ENCODE measurements around the gene STAB2. TPM values are rescaled to one million over a fixed set of nuclear protein-coding genes. Genes with fewer than 3 reads are reported as not detected.

The STAB2 gene
- total RNA-seq, 1 experiment from 2014 or later: not detected

DNA sequence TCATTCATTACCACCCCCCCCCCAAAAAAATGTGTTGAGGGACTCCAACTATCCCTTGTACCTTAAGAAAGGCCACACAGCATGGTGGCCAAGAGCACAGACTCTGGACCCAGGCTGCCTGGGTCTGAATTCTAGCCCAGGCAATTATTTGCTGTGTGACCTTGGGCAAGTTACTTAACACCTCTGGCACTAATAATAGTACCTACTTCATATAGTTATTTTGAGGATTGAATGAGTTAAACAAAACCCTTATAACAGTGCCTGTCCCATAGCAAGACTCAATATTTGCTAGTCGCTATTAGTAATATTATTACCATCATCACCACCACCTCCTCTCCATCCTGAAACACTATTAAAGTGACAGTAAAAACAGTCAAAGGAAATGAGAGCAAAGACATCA, 216.8 kb downstream of the STAB2 start:
- Mint-ChIP-seq H3K4me3 (ENCODE audit: unreplicated experiment) (no peak overlapping the region), H3K36me3 (ENCODE audit: insufficient read depth, unreplicated experiment) (peaks cover 14% of the 10 kb centered on the region), H3K27ac (ENCODE audit: low read depth, unreplicated experiment) (peak overlapping the region; percentile 55), H3K4me1 (ENCODE audit: insufficient read depth, unreplicated experiment) (peaks cover 60% of the 10 kb centered on the region), H3K9me3 (ENCODE audit: unreplicated experiment) (no peaks in the 10 kb centered on the region), H3K27me3 (ENCODE audit: insufficient read depth, unreplicated experiment) (no peaks in the 10 kb centered on the region)
- CTCF ChIA-PET: interaction anchor here (0.7 kb wide), 1 partner anchor 13 kb away, joined by 3 read pairs; no protein-coding TSS in a partner anchor
- intact Hi-C loops (cut with micrococcal nuclease): loop anchor here (2.0 kb wide), 1 partner anchor 55 kb away; no protein-coding TSS in a partner anchor
- POLR2A ChIA-PET: interaction anchor here (0.6 to 3.1 kb wide), 2 partner anchors 37 to 237 kb away, joined by 3 to 13 read pairs; partner anchors contain the start of gene NT5DC3
- TF ChIP-seq, protein P1, sequence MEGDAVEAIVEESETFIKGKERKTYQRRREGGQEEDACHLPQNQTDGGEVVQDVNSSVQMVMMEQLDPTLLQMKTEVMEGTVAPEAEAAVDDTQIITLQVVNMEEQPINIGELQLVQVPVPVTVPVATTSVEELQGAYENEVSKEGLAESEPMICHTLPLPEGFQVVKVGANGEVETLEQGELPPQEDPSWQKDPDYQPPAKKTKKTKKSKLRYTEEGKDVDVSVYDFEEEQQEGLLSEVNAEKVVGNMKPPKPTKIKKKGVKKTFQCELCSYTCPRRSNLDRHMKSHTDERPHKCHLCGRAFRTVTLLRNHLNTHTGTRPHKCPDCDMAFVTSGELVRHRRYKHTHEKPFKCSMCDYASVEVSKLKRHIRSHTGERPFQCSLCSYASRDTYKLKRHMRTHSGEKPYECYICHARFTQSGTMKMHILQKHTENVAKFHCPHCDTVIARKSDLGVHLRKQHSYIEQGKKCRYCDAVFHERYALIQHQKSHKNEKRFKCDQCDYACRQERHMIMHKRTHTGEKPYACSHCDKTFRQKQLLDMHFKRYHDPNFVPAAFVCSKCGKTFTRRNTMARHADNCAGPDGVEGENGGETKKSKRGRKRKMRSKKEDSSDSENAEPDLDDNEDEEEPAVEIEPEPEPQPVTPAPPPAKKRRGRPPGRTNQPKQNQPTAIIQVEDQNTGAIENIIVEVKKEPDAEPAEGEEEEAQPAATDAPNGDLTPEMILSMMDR (IDR thresholded peaks at IDR 0.05; ENCODE audit: unreplicated experiment): no peak
- BruUV-seq (replicated peaks): no TSS peak
- DNase-seq (ENCODE audit: unreplicated experiment): no peak

DNA sequence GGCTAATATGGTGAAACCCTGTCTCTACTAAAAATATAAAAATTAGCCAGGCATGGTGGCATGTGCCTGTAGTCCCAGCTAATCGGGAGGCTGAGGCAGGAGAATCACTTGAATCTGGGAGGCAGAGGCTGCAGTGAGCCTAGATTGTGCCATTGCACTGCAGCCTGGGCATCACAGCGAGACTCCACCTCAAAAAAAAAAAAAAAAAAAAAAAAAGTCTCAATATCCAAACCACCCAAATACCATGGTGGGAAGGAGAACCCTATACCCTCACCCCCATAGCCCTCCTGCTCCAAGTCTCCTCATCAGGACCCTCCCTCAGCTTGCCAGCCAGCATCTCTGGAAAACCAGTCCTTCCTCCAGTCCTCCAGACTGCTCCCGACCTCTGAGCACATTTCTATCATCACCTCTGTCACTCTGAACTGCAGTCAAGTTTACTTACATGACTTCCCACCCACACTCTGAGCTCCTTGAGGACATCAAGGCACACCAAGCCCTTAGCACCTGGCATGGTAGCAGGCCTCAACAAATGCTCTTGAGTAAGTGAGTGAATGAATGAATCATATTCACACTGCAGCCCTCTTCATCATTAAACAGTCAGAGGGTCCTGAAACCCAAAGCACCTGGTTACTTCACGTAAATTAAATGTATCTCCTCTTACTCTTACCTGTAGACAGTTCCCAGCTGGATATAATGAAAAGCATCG, 218.7 kb downstream of the STAB2 start:
- TF ChIP-seq, protein P1 (IDR thresholded peaks at IDR 0.05; ENCODE audit: unreplicated experiment): no peak
- H3K27ac Mint-ChIP-seq (ENCODE audit: low read depth, unreplicated experiment): peak overlapping the region; percentile 84
- no peaks in the 10 kb centered on the region for H3K9me3 Mint-ChIP-seq (ENCODE audit: unreplicated experiment)
- no peak for DNase-seq (ENCODE audit: unreplicated experiment)
- intact Hi-C loops (cut with micrococcal nuclease): loop anchor here (1.0 to 2.0 kb wide), 2 partner anchors 35 to 53 kb away; partner anchors contain the start of gene NT5DC3
- CTCF ChIA-PET: interaction anchor here (0.7 to 0.9 kb wide), 2 partner anchors 35 to 231 kb away, joined by 3 to 4 read pairs; no protein-coding TSS in a partner anchor
- BruUV-seq (replicated peaks): no TSS peak
- H3K27me3 Mint-ChIP-seq (ENCODE audit: insufficient read depth, unreplicated experiment): no peaks in the 10 kb centered on the region
- H3K4me1 Mint-ChIP-seq (ENCODE audit: insufficient read depth, unreplicated experiment): peaks cover 43% of the 10 kb centered on the region
- H3K4me3 Mint-ChIP-seq (ENCODE audit: unreplicated experiment): no peak overlapping the region
- H3K36me3 Mint-ChIP-seq (ENCODE audit: insufficient read depth, unreplicated experiment): peaks cover 10% of the 10 kb centered on the region
- POLR2A ChIA-PET: interaction anchor here (0.5 to 3.1 kb wide), 6 partner anchors 22 to 199 kb away, joined by 3 to 13 read pairs (median 3); partner anchors contain the start of genes HSP90B1 and NT5DC3

DNA sequence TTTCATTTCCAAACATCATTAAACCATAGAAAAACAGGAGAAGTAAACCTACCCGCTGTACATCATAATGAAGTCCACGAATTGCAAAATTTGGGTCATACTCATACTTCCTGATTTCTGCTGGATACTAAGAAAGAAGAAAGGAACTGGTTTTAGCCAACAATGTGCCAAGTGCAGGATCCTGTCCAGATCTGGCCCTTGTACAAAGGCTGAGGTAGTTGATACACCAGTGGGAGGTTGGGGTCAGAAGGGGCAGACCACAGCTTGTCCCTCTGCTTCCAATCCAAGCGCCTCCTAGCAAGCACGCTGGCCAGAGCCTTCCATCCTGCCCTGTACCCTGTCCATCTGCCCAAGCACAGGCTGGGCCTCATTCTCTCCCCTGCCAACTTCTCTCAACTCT, 219.7 kb downstream of the STAB2 start:
- no peak overlapping the region for H3K4me3 Mint-ChIP-seq (ENCODE audit: unreplicated experiment)
- H3K27ac Mint-ChIP-seq (ENCODE audit: low read depth, unreplicated experiment): no peak overlapping the region
- no TSS peak for BruUV-seq (replicated peaks)
- TF ChIP-seq, protein P1 (IDR thresholded peaks at IDR 0.05; ENCODE audit: unreplicated experiment): no peak
- H3K36me3 Mint-ChIP-seq (ENCODE audit: insufficient read depth, unreplicated experiment): peaks cover 12% of the 10 kb centered on the region
- no peaks in the 10 kb centered on the region for H3K9me3 Mint-ChIP-seq (ENCODE audit: unreplicated experiment)
- ChIA-PET CTCF (no interaction called here), POLR2A (interaction anchor here (1.0 to 3.1 kb wide), 2 partner anchors 21 to 34 kb away, joined by 3 to 13 read pairs; partner anchors contain the start of gene NT5DC3)
- peak; percentile 27 for DNase-seq (ENCODE audit: unreplicated experiment)
- no peaks in the 10 kb centered on the region for H3K27me3 Mint-ChIP-seq (ENCODE audit: insufficient read depth, unreplicated experiment)
- H3K4me1 Mint-ChIP-seq (ENCODE audit: insufficient read depth, unreplicated experiment): peaks cover 37% of the 10 kb centered on the region
- intact Hi-C loops (cut with micrococcal nuclease): no loop called here

DNA sequence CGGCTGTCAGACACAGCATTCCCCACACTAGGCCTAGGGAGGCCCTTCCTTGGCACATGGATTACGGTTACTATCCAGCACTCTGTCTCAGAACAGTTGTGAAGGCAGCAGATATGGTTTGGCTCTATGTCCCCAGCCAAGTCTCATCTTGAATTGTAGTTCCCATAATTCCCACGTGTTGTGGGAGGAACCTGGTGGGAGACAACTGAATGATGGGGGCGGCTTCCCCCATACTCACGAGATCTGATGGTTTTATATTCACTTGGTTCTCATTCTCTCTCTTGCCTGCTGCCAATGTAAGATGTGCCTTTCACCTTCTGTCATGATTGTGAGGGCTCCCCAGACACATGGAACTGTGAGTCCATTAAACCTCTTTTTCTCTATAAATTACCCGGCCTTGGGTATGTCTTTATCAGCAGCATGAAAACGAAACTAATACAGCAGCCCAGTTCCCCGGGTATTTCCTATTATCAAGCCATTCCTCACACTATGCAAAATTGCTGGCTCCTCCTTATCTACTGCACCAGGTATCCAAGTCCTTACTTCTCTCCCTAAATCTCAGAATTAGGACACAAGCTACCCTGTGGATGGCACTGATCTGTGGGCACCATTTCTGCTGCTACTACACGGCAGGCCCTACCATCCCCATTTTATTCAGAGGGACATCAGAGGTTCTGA, 220.6 kb downstream of the STAB2 start:
- H3K27ac Mint-ChIP-seq (ENCODE audit: low read depth, unreplicated experiment): no peak overlapping the region
- peaks cover 16% of the 10 kb centered on the region for H3K36me3 Mint-ChIP-seq (ENCODE audit: insufficient read depth, unreplicated experiment)
- TF ChIP-seq, protein P1 (IDR thresholded peaks at IDR 0.05; ENCODE audit: unreplicated experiment): no peak
- ChIA-PET CTCF (interaction anchor here (0.6 to 0.7 kb wide), 2 partner anchors 209 to 925 kb away, joined by 3 read pairs; no protein-coding TSS in a partner anchor), POLR2A (no interaction called here)
- no peak overlapping the region for H3K4me3 Mint-ChIP-seq (ENCODE audit: unreplicated experiment)
- BruUV-seq (replicated peaks): no TSS peak
- no peak for DNase-seq (ENCODE audit: unreplicated experiment)
- H3K27me3 Mint-ChIP-seq (ENCODE audit: insufficient read depth, unreplicated experiment): no peaks in the 10 kb centered on the region
- H3K9me3 Mint-ChIP-seq (ENCODE audit: unreplicated experiment): no peaks in the 10 kb centered on the region
- peaks cover 28% of the 10 kb centered on the region for H3K4me1 Mint-ChIP-seq (ENCODE audit: insufficient read depth, unreplicated experiment)
- intact Hi-C loops (cut with micrococcal nuclease): no loop called here
